GM12874 (cell line): Measurements from ENCODE around the gene RPTOR.

Experiments used
- CTCF ChIP-seq: IDR thresholded peaks from 2 replicates; pipeline ENCODE4 v1.5.1; 2011; ENCODE audit warnings: low read depth, mild to moderate bottlenecking, control low read depth, low read length, moderate library complexity; ENCODE audit not compliant: insufficient read depth

Gene RPTOR

GRCh38 chr17:80906364-80907259 is 362.0 kb downstream of the RPTOR start:
- TF ChIP-seq CTCF, result no peak

GRCh38 chr17:80907281-80907680 is 362.6 kb downstream of the RPTOR start:
- no peak for TF ChIP-seq CTCF

GRCh38 chr17:80908211-80908610 is 363.6 kb downstream of the RPTOR start:
- no peak for TF ChIP-seq CTCF

- no peak for TF ChIP-seq CTCF
Observed at GRCh38 chr17:80908776-80909175, 364.1 kb downstream of the RPTOR start.

- TF ChIP-seq CTCF, result no peak
Observed at GRCh38 chr17:80909635-80910034, 365.0 kb downstream of the RPTOR start.

GRCh38 chr17:80910043-80910442 is 365.4 kb downstream of the RPTOR start:
- TF ChIP-seq CTCF, result no peak

- no peak for TF ChIP-seq CTCF
Observed at GRCh38 chr17:80912476-80912875, 367.8 kb downstream of the RPTOR start.
